HG03469 (cell line): ENCODE data around the gene AGAP9.
"Not testable (repeated sequence)": the region's sequence is repeated elsewhere in the genome, so short reads cannot be mapped to it uniquely, and the experiment has no call there.

Experiments used
- ATAC-seq: cut with Tn5 transposase; IDR thresholded peaks from one replicate; pipeline ENCODE4 v1.9.1; 2021; ENCODE audit warnings: mild to moderate bottlenecking, moderate library complexity, moderate number of reproducible peaks; ENCODE audit not compliant: unreplicated experiment

The AGAP9 gene

DNA sequence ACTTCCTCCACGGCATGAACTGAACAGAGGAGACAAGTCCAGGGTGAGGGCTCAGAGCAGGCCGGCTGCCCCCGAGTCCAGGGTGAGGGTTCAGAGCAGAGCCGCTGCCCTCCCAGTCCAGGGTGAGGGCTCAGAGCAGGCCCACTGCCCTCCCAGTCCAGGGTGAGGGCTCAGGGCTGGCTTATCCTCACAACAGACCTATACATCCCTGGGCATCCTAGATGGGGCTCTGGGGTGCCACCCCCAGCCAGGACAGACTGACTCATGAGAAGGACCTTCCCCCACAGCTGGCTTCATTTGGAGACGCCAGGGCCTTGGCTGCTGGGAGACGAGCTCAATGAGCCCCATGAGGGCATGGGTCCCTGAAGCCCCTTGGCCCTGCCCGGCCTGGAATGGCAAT, 33.8 kb downstream of the AGAP9 start:
- not testable (repeated sequence) for ATAC-seq

DNA sequence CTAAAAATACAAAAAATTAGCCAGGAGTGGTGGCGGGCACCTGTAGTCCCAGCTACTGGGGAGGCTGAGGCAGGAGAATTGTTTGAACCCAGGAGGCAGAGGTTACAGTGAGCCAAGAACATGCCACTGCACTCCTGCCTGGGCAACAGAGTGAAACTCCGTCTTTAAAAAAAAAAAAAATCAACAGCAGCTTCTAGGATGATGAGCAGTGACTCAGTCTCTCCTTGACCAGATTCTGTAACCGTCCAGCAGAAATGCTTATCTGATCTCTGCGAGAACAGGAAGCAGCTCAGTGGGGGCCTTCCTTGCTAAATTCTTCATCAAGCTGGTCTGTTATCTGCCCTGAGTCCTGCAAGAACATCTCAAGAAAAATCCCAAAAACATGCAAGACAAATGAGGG, 37.5 kb downstream of the AGAP9 start:
- not testable (repeated sequence) for ATAC-seq

- not testable (repeated sequence) for ATAC-seq
Measured at GRCh38 chr10:47484786-47485185, 38.7 kb downstream of the AGAP9 start.

DNA sequence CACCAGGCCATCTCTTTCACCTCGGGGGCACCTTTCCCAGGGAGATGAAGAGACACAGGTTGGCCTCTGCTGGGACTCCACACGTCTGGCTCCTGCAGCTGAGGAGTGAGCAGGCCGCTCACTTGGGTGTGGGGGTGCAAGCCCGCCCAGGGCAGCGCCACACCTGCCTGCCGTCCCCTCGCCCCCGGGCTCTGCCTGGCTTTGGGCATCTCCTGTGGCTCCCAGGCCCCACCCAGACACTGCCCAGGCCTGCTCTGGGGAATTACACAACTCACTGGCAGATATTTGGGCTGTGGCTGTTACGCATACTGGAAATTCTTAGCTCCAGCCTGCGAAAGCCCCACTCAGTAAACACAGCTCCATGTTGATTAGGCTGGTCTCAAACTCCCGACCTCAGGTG, 39.5 kb downstream of the AGAP9 start, which contains the start of gene ANXA8:
TSS of gene ANXA8 (minus strand) at position 193 of the 400 bp plus-strand sequence. CDS start at position 11, 182 bp downstream.
- not testable (repeated sequence) for ATAC-seq

DNA sequence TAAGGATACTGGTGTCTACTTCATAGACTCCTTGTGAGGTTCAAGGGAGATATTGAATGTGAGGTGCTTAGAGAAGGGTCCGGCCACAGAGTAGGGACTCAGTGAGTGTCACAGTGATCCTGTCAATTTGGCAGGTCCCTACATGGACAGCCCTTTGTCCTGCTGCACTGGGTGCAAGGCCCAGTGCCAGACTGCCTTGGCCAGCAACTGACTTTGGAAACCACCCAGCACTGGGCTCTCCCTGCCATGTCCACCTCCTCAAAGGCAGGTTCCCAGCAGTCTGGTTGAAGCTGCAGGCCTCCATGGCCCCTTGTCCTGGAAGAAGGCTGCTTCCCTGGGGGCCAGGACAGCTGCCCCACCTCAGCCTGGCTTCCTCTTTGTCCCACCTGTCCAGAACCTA, 41.1 kb downstream of the AGAP9 start:
- not testable (repeated sequence) for ATAC-seq

- ATAC-seq, result not testable (repeated sequence)
Measured at GRCh38 chr10:47481768-47482181, 41.7 kb downstream of the AGAP9 start.

GRCh38 chr10:47481182-47481766, 42.2 kb downstream of the AGAP9 start:
- ATAC-seq, result not testable (repeated sequence)

DNA sequence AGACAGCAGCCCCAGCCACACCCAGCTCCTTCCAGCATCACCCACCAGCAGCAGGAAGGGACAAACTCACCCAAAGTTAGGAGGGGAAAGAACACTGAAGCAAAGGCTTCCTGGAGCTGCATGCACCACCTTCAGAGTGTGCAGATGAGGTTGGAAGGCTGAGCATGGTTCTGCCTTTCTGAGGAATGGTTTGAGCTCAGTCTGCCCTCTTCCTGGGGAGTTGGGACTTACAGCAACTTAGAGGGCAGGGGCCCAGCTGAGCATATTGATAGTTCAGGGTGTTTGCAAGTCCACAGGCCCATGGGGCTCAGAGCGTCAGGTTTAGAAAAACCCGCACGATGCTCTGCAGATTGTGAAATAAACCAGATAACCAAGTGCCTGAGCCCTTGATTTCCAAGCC, 43.3 kb downstream of the AGAP9 start:
- ATAC-seq, result not testable (repeated sequence)

- not testable (repeated sequence) for ATAC-seq
Measured at GRCh38 chr10:47478114-47478513, 45.3 kb downstream of the AGAP9 start.

- not testable (repeated sequence) for ATAC-seq
Measured at GRCh38 chr10:47477078-47477477, 46.4 kb downstream of the AGAP9 start.

- not testable (repeated sequence) for ATAC-seq
Measured at GRCh38 chr10:47475101-47475500, 48.3 kb downstream of the AGAP9 start.

DNA sequence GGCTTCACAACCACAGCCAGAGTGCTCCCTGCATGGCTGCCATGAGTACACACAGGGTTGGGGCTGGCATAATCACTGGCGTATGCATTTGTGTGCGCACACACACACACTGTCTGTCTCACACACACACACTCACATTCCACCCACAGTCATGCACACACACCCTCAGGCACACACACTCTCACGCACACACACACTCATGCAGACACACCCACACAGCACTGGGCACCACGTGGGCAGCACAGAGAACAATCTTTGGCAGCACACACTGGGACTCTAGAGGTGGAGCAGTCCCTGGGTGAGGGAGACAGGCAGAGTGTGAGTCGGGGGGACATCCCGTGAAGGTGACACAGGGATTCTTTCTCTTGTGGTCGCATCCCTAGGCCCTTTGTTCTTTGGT, 49.9 kb downstream of the AGAP9 start:
- ATAC-seq, result not testable (repeated sequence)

- peak; percentile 65 for ATAC-seq
Measured at GRCh38 chr10:47472647-47473046, 50.8 kb downstream of the AGAP9 start.

- ATAC-seq, result not testable (repeated sequence)
Measured at GRCh38 chr10:47472072-47472471, 51.4 kb downstream of the AGAP9 start.

DNA sequence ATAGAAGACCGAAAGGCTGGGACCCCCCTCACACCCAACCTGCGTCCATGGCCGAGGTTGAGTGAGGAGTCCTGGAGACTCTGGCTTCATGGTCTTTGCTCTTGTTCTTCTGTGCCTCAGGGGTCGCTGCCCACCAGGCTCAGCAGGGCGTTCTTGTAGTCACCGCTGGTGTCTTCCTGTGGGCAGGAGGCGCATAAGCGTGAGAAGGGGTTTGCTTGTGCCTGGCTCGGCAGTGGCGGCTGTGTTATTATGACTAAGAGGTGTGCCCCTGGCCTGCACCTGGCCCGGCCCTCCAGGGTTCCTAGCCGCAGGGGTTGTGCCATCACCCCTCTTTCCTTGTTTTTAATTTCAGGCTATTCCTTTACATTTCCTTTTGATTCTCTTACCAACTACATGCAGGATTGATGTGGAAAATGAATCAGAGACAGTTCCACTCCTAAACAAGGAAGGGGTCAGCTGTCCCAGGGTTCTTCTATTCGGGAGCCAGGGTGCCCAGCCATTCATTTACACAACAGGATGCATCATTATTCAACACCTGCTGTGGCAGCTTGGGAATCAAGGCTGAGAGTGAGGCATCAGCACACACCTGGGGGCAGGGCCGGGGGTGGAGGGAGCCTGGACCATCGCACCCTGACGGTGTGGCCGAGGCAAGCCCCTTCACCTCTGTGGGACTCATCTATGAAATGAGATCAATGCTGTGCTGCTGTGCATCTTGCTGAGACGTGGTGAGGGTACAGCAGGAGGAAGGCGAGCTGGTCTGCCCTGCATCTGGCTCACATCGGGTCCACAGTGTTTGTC, 54.5 kb downstream of the AGAP9 start:
- ATAC-seq, result not testable (repeated sequence)

- ATAC-seq, result not testable (repeated sequence)
Measured at GRCh38 chr10:47467957-47468356, 55.5 kb downstream of the AGAP9 start.

DNA sequence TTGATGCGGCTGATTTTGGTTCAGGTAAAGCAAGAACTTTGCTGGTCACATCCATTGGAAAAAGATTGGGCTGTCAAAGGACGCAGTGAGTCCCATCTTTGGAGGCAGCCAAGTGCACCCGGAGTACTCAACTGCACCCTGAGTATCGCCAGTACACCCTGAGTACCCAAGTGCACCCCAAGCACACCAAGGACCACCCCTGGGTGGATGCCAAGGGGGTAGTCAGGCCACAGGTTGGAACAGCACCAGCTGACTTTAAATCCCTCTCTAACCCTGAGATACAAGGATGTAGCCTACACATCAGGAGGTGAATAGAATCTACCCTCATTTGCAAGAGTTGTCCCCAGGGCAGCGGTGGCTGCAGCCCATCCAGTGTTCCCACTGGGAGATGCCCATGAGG, 56.0 kb downstream of the AGAP9 start:
- ATAC-seq, result not testable (repeated sequence)

DNA sequence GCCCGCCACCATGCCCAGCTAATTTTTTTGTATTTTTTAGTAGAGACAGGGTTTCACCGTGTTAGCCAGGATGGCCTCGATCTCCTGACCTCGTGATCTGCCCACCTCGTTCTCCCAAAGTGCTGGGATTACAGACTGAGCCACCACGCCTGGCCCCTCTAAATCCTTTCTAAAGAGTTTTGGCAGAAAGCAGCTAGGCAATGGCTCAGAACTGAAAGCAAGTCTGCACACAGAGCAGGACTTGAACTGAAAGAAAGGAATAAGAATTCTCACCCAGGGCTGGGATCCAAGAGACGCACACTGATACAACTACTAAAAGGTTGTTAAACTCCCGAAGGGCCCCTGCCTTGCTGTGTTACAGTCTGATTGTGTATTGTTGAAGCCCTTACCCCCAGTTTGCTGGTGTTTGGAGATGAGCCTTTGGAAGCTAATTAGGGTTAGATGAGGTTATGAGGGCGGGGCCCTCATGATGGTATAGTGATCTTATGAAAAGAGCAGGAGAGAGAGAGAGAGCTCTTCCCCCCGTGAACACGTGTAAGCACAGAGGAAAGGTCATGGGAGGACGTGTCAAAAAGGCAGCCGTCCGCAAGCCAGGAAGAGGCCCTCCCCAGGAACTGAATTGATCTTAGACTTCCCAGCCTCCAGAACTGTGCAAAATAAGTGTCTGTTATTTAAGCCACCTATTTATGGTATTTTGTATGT, 58.1 kb downstream of the AGAP9 start:
- not testable (repeated sequence) for ATAC-seq

- not testable (repeated sequence) for ATAC-seq
Measured at GRCh38 chr10:47462577-47463358, 60.7 kb downstream of the AGAP9 start.

DNA sequence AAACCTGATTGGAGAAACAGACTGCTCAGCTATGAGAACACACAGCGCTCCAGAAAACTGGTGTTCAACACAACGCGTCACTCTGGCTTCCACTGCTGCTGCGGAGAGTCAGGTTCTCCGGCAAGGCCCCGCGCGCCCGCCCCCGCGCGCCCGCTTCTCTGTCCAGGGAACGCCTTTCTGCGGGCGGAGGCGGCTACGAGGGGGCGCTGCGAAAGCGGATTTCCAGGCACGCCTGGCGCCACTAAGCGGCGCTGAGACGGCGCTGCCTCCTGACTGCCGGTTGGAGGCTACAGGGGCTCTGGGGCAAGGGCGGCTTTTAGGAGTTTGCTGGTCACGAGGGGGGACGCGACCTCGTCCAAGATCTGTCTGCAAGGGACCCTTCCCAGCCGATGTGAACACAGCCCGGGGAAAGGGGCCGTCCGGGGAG, 62.2 kb downstream of the AGAP9 start:
- not testable (repeated sequence) for ATAC-seq
